Stimulated activated CD4-positive, alpha-beta T cell treated with anti-CD3 and anti-CD28 coated beads, TNF-alpha, amount 100 ng/mL, for 1 hour (primary cell): ENCODE data around the gene GALNT2.

ENCODE experiments used
- DNase-seq, 3 donors: peaks; one replicate each; pipeline ENCODE4 v3.0.0-alpha.2; 2020; ENCODE audit warnings: low read depth in 3 of 3, low spot score in 1 of 3

Gene GALNT2

GRCh38 chr1:230176326-230176725, 109.3 kb downstream of the GALNT2 start:
- DNase-seq = no peak

GRCh38 chr1:230176871-230177411, 109.9 kb downstream of the GALNT2 start:
- DNase-seq = no peak

- no peak for DNase-seq
These were observed 112.2 kb downstream of the GALNT2 start for GRCh38 chr1:230179249-230179648.

- DNase-seq = no peak
These were observed 118.3 kb downstream of the GALNT2 start for GRCh38 chr1:230185076-230186001.

- DNase-seq = no peak
These were observed 119.2 kb downstream of the GALNT2 start for GRCh38 chr1:230186003-230186863.

GRCh38 chr1:230186874-230187273, 119.8 kb downstream of the GALNT2 start:
- DNase-seq = no peak

- DNase-seq = no peak
These were observed 120.3 kb downstream of the GALNT2 start for GRCh38 chr1:230187290-230187689.

- no peak for DNase-seq
These were observed 121.8 kb downstream of the GALNT2 start for GRCh38 chr1:230188826-230189225.

GRCh38 chr1:230189341-230189740, 122.3 kb downstream of the GALNT2 start:
- no peak for DNase-seq

GRCh38 chr1:230189824-230190223, 122.8 kb downstream of the GALNT2 start:
- DNase-seq = no peak

GRCh38 chr1:230191079-230191804, 124.2 kb downstream of the GALNT2 start:
- no peak for DNase-seq

- DNase-seq = no peak
These were observed 124.8 kb downstream of the GALNT2 start for GRCh38 chr1:230191855-230192254.

GRCh38 chr1:230194525-230194924, 127.5 kb downstream of the GALNT2 start:
- DNase-seq = no peak

- no peak for DNase-seq
These were observed 128.2 kb downstream of the GALNT2 start for GRCh38 chr1:230195199-230195598.

GRCh38 chr1:230196077-230196476, 129.0 kb downstream of the GALNT2 start:
- DNase-seq = no peak

GRCh38 chr1:230197644-230198567, 130.9 kb downstream of the GALNT2 start:
- DNase-seq = no peak

GRCh38 chr1:230199034-230199433, 132.0 kb downstream of the GALNT2 start:
- no peak for DNase-seq

GRCh38 chr1:230199554-230199953, 132.5 kb downstream of the GALNT2 start:
- DNase-seq = no peak

- no peak for DNase-seq
These were observed 133.2 kb downstream of the GALNT2 start for GRCh38 chr1:230200276-230200675.

GRCh38 chr1:230201445-230201844, 134.4 kb downstream of the GALNT2 start:
- no peak for DNase-seq
